ENCODE data around the gene DYNC1I1.

Gene DYNC1I1

GRCh38 chr7:95788884-95789283 is 16.5 kb downstream of the DYNC1I1 start:
- in situ Hi-C loops (cut with HindIII; ENCODE audit: low sequenced_read_pairs) = no loop called here

- in situ Hi-C loops (cut with HindIII; ENCODE audit: low sequenced_read_pairs) = no loop called here
Observed at GRCh38 chr7:95793658-95794057, 21.3 kb downstream of the DYNC1I1 start.

- in situ Hi-C loops (cut with HindIII; ENCODE audit: low sequenced_read_pairs) = no loop called here
Observed at GRCh38 chr7:95794917-95795515, 22.7 kb downstream of the DYNC1I1 start.

- in situ Hi-C loops (cut with HindIII; ENCODE audit: low sequenced_read_pairs) = no loop called here
Observed at GRCh38 chr7:95796617-95797016, 24.3 kb downstream of the DYNC1I1 start.

- in situ Hi-C loops (cut with HindIII; ENCODE audit: low sequenced_read_pairs) = no loop called here
Observed at GRCh38 chr7:95798401-95798930, 26.1 kb downstream of the DYNC1I1 start.

- in situ Hi-C loops (cut with HindIII; ENCODE audit: low sequenced_read_pairs) = no loop called here
Observed at GRCh38 chr7:95800787-95801186, 28.4 kb downstream of the DYNC1I1 start.

- in situ Hi-C loops (cut with HindIII; ENCODE audit: low sequenced_read_pairs) = no loop called here
Observed at GRCh38 chr7:95802270-95802669, 29.9 kb downstream of the DYNC1I1 start.

- in situ Hi-C loops (cut with HindIII; ENCODE audit: low sequenced_read_pairs) = no loop called here
Observed at GRCh38 chr7:95804052-95804451, 31.7 kb downstream of the DYNC1I1 start.

- in situ Hi-C loops (cut with HindIII; ENCODE audit: low sequenced_read_pairs) = no loop called here
Observed at GRCh38 chr7:95805909-95806308, 33.6 kb downstream of the DYNC1I1 start.

- in situ Hi-C loops (cut with HindIII; ENCODE audit: low sequenced_read_pairs) = no loop called here
Observed at GRCh38 chr7:95808396-95808795, 36.0 kb downstream of the DYNC1I1 start.

GRCh38 chr7:95811846-95812445 is 39.6 kb downstream of the DYNC1I1 start:
- in situ Hi-C loops (cut with HindIII; ENCODE audit: low sequenced_read_pairs) = no loop called here

- in situ Hi-C loops (cut with HindIII; ENCODE audit: low sequenced_read_pairs) = no loop called here
Observed at GRCh38 chr7:95814721-95815120, 42.4 kb downstream of the DYNC1I1 start.

GRCh38 chr7:95817866-95818640 is 45.7 kb downstream of the DYNC1I1 start:
- in situ Hi-C loops (cut with HindIII; ENCODE audit: low sequenced_read_pairs) = no loop called here

GRCh38 chr7:95820778-95821177 is 48.4 kb downstream of the DYNC1I1 start:
- in situ Hi-C loops (cut with HindIII; ENCODE audit: low sequenced_read_pairs) = no loop called here

GRCh38 chr7:95822717-95823116 is 50.4 kb downstream of the DYNC1I1 start:
- in situ Hi-C loops (cut with HindIII; ENCODE audit: low sequenced_read_pairs) = no loop called here

- in situ Hi-C loops (cut with HindIII; ENCODE audit: low sequenced_read_pairs) = no loop called here
Observed at GRCh38 chr7:95824616-95825015, 52.3 kb downstream of the DYNC1I1 start.

- in situ Hi-C loops (cut with HindIII; ENCODE audit: low sequenced_read_pairs) = no loop called here
Observed at GRCh38 chr7:95828824-95829790, 56.8 kb downstream of the DYNC1I1 start.

GRCh38 chr7:95840953-95841950 is 68.9 kb downstream of the DYNC1I1 start:
- in situ Hi-C loops (cut with HindIII; ENCODE audit: low sequenced_read_pairs) = no loop called here

GRCh38 chr7:95843286-95843685 is 70.9 kb downstream of the DYNC1I1 start:
- in situ Hi-C loops (cut with HindIII; ENCODE audit: low sequenced_read_pairs) = no loop called here

GRCh38 chr7:95845007-95845406 is 72.7 kb downstream of the DYNC1I1 start:
- in situ Hi-C loops (cut with HindIII; ENCODE audit: low sequenced_read_pairs) = no loop called here
